ENCODE results near the gene MIER3.

DNA sequence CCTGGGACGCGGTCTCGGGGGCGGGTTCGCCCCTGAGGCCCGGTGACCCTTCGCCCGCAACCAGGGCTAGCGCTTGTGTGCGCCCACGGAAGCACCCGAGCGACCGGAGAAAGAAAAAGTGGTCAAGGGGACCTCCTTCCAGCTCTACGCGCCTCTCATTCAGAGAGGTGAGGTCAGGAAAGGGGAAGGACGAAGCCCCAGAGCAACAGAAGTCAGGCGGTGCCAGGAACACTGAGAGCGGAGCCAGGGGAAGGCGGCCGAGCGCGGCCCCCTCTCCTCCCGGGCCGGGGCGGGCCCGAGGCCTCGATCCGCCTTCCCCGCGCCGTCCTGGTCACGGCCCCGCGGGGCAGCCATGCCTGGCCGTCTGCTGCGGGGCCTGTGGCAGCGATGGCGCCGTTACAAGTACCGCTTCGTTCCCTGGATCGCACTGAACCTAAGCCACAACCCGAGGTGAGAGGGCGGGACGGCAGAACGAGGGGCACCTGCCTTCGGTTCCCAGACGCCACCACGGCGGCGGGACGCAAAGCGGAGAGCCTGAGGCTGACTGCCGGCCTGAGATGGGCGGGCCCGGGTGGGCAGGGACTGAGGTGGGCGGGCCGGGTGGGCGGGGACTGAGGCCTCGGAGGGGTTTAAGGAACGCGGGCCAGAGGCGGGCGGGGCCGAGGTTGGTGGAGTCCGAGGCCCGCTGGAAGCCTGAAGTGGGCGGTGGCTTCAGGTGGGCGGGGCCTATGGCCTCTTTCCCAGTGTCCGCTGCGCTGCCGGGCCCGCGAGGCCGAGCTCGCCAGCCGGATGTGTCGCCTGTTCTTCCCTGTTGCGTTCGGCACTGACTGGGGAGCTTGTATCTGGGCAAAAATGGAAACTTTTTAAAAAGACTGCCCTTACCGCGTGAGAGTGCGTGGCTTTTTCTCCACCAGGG is 42.4 kb downstream of the MIER3 start, which contains the start of gene SETD9:
- TF ChIP-seq, protein P1, sequence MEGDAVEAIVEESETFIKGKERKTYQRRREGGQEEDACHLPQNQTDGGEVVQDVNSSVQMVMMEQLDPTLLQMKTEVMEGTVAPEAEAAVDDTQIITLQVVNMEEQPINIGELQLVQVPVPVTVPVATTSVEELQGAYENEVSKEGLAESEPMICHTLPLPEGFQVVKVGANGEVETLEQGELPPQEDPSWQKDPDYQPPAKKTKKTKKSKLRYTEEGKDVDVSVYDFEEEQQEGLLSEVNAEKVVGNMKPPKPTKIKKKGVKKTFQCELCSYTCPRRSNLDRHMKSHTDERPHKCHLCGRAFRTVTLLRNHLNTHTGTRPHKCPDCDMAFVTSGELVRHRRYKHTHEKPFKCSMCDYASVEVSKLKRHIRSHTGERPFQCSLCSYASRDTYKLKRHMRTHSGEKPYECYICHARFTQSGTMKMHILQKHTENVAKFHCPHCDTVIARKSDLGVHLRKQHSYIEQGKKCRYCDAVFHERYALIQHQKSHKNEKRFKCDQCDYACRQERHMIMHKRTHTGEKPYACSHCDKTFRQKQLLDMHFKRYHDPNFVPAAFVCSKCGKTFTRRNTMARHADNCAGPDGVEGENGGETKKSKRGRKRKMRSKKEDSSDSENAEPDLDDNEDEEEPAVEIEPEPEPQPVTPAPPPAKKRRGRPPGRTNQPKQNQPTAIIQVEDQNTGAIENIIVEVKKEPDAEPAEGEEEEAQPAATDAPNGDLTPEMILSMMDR (IDR thresholded peaks at IDR 0.05), result no peak
- TF ChIP-seq EP300 (IDR thresholded peaks at IDR 0.05), result no peak
